ENCODE results near the gene PUS10. TPM values are rescaled to one million over a fixed set of nuclear protein-coding genes. Genes with fewer than 3 reads are reported as not detected.

Gene PUS10
- polyA plus RNA-seq, 2 of the 4 experiments (the other 2 are of a cell fraction) = 3.3 to 9.3 TPM

DNA sequence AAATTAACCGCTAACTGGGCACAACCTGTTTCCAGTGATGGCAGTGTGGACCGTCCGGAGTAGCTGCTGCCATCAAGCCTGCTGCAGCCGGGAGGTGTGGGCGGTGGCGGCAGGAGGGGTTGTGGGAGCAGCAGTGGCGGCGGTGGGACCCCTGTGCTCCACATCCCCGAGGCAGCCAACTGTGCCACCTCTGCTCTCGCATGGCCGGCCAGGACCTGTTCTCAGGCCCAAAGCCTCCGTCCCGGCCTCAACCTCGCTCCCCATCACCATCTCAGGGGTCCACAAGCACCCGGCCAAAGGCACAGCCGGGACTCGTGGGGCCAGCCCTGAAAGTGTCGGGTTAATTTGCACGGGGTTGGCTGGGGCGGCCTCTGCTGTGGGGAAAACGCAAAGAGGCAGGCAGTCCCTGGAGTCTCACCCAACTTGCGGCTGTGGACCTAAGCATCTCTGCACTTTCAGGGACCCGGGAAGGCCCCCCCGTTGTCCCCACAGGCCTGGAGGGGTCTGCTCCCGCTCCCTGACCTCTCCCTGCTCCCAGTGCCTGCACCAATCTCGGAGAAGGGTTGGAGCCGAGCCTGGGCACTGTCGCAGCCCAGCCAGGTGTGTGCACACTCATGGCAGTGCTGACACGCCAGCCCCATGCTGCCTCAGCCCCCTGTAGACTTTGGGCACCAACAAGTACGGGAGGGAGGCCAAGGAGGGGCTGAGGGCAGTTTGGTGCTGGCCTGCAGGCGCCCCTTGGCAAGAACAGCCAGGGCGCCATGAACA, 45.0 kb downstream of the PUS10 start:
- no peak for FAIRE-seq
- no peak overlapping the region for H3K4me3 ChIP-seq
- TF ChIP-seq KDM1A (IDR thresholded peaks at IDR 0.05; ENCODE audit: low read depth) = no peak
- no peak for TF ChIP-seq JUNB (IDR thresholded peaks at IDR 0.05)
- TF ChIP-seq SMC3 (IDR thresholded peaks at IDR 0.05) = no peak
- no peak for TF ChIP-seq TFCP2L1 (CRISPR knock-in tag; IDR thresholded peaks at IDR 0.05)
- no peak for TF ChIP-seq SREBF2 (IDR thresholded peaks at IDR 0.05)
- no peak for TF ChIP-seq HOXB13 (CRISPR knock-in tag; IDR thresholded peaks at IDR 0.05; ENCODE audit: low read depth)
- no peak for TF ChIP-seq HOXA7 (CRISPR knock-in tag; IDR thresholded peaks at IDR 0.05)
- 82% methylated on average over 20 of the region's 32 CpGs for WGBS (ENCODE audit: missing lambda C conversion rate)
- peak in 1 of 2 experiments; percentile 41; a peak in 3 of 6 replicates for ATAC-seq
- no peak for DNase-seq (ENCODE audit: low read depth in 1 of 2, low spot score in 1 of 2)
- ChIA-PET POLR2A (no interaction called here), CTCF (interaction anchor here (0.9 to 1.0 kb wide), 2 partner anchors 11 to 26 kb away, joined by 3 to 4 read pairs; no protein-coding TSS in a partner anchor)
- H3K4me1 ChIP-seq = peaks cover 8% of the 10 kb centered on the region; the same call in 2 of the 3 replicates
- H3K27ac ChIP-seq = no peak overlapping the region
- H3K4me2 ChIP-seq = no peak overlapping the region
- H3K9me3 ChIP-seq = no peaks in the 10 kb centered on the region

DNA sequence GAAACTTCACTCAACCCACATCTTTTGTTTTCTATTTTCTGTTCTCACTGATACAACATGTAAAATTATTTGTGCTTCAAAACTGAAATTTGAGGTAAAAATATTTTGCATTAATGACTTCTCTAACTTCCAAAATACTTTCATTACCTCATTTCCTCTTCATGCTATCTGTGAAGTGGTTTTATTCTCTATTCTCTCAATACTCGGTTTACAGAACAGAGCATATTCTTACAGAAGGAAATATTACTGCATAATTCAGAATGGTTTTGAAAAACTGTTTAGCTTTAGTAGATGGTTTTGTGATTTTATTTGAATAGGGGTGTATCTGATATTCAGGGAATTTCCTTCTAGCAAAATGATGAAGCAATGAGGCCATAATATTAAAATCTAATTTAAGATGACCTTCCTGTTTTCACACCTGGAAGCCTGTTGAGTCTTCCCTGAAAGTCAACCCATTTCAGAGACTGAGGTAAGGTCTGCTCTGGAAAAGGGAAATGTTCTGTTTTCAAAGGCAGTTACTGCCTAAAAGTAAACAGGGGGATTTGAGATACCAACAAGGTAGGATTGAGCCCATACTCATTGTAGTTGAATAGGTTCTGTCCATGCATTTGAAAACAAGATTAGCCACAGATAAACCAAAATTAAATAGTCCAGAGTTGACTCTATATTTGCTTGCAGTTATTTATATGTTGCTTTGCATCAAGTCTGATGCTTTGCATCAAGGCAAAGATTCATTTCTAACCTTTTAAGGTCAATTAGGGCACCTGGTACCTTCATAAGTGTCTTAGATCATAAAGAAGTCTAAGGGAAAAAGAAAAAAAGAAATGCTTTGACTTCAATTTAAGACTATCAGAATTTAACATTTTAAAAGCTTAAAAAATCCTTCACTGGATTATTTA, 51.3 kb downstream of the PUS10 start:
- CTCF ChIA-PET = interaction anchor here (0.6 to 1.2 kb wide), 3 partner anchors 11 to 152 kb away, joined by 3 read pairs; no protein-coding TSS in a partner anchor
- Histone ChIP-seq H3K4me3 (no peak overlapping the region), H3K4me2 (no peak overlapping the region), H3K4me1 (peaks cover 12% of the 10 kb centered on the region), H3K27ac (no peak overlapping the region), H3K9me3 (no peaks in the 10 kb centered on the region)
- 61% methylated on average over 1 of the region's 1 CpG for WGBS (ENCODE audit: missing lambda C conversion rate)
- FAIRE-seq = no peak
- TF ChIP-seq RARB (CRISPR knock-in tag; IDR thresholded peaks at IDR 0.05) = no peak
- no peak for TF ChIP-seq POLR2A (IDR thresholded peaks at IDR 0.05; ENCODE audit: low read length)
- TF ChIP-seq JUNB (IDR thresholded peaks at IDR 0.05) = no peak
- no peak for TF ChIP-seq KDM1A (IDR thresholded peaks at IDR 0.05; ENCODE audit: low read depth)
- TF ChIP-seq SMC3 (IDR thresholded peaks at IDR 0.05) = no peak
- no peak for TF ChIP-seq KDM5A (IDR thresholded peaks at IDR 0.05)
- TF ChIP-seq HOXB5 (CRISPR knock-in tag; IDR thresholded peaks at IDR 0.05) = no peak
- no peak for DNase-seq (ENCODE audit: low read depth in 1 of 2, low spot score in 1 of 2)
- POLR2A ChIA-PET = no interaction called here
- no peak for ATAC-seq

DNA sequence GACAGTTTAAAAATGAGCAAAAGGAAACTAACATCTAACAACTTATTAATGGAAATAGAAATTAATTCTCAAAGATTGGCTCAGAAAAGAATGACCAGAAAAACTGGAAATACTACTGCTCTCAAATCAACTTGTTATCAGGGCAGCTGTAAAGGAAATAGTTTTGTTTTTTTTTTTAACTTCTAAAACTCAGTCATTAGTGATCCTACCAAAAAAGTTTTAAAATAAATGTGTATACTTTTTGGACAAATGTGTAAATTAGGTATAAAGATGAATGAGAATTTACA, 52.6 kb downstream of the PUS10 start:
- no peak overlapping the region for H3K27ac ChIP-seq
- CTCF ChIA-PET = interaction anchor here (1.1 to 1.2 kb wide), 2 partner anchors 9 to 34 kb away, joined by 3 read pairs; no protein-coding TSS in a partner anchor
- TF ChIP-seq ZSCAN20 (CRISPR knock-in tag; IDR thresholded peaks at IDR 0.05) (no peak), GATA3 (IDR thresholded peaks at IDR 0.05; ENCODE audit: borderline replicate concordance) (no peak), RAD21 (conservative IDR thresholded peaks at IDR 0.05 in 1 of 2, IDR thresholded peaks at IDR 0.05 in 1 of 2) (no peak), PHF8 (IDR thresholded peaks at IDR 0.05; ENCODE audit: borderline replicate concordance, low read depth) (no peak), TP53 (CRISPR knock-in tag; IDR thresholded peaks at IDR 0.05) (no peak), RNF2 (IDR thresholded peaks at IDR 0.05; ENCODE audit: borderline replicate concordance, low read depth) (no peak), RCOR1 (IDR thresholded peaks at IDR 0.05; ENCODE audit: low read depth, low read length) (no peak), CHD4 (IDR thresholded peaks at IDR 0.05; ENCODE audit: borderline replicate concordance) (no peak), FOSL2 (IDR thresholded peaks at IDR 0.05) (no peak), FOSL2 (CRISPR knock-in tag; IDR thresholded peaks at IDR 0.05) (no peak)
- TF ChIP-seq, protein P1, sequence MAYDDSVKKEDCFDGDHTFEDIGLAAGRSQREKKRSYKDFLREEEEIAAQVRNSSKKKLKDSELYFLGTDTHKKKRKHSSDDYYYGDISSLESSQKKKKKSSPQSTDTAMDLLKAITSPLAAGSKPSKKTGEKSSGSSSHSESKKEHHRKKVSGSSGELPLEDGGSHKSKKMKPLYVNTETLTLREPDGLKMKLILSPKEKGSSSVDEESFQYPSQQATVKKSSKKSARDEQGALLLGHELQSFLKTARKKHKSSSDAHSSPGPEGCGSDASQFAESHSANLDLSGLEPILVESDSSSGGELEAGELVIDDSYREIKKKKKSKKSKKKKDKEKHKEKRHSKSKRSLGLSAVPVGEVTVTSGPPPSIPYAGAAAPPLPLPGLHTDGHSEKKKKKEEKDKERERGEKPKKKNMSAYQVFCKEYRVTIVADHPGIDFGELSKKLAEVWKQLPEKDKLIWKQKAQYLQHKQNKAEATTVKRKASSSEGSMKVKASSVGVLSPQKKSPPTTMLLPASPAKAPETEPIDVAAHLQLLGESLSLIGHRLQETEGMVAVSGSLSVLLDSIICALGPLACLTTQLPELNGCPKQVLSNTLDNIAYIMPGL (CRISPR knock-in tag; IDR thresholded peaks at IDR 0.05; ENCODE audit: borderline replicate concordance) = no peak
- TF ChIP-seq, protein P2, sequence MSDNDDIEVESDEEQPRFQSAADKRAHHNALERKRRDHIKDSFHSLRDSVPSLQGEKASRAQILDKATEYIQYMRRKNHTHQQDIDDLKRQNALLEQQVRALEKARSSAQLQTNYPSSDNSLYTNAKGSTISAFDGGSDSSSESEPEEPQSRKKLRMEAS (IDR thresholded peaks at IDR 0.05) = no peak
- TF ChIP-seq, protein P3, sequence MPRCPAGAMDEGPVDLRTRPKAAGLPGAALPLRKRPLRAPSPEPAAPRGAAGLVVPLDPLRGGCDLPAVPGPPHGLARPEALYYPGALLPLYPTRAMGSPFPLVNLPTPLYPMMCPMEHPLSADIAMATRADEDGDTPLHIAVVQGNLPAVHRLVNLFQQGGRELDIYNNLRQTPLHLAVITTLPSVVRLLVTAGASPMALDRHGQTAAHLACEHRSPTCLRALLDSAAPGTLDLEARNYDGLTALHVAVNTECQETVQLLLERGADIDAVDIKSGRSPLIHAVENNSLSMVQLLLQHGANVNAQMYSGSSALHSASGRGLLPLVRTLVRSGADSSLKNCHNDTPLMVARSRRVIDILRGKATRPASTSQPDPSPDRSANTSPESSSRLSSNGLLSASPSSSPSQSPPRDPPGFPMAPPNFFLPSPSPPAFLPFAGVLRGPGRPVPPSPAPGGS (IDR thresholded peaks at IDR 0.05) = no peak
- TF ChIP-seq, protein P4, sequence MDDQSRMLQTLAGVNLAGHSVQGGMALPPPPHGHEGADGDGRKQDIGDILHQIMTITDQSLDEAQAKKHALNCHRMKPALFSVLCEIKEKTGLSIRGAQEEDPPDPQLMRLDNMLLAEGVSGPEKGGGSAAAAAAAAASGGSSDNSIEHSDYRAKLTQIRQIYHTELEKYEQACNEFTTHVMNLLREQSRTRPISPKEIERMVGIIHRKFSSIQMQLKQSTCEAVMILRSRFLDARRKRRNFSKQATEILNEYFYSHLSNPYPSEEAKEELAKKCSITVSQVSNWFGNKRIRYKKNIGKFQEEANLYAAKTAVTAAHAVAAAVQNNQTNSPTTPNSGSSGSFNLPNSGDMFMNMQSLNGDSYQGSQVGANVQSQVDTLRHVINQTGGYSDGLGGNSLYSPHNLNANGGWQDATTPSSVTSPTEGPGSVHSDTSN (IDR thresholded peaks at IDR 0.05) = no peak
- TF ChIP-seq, protein P5, sequence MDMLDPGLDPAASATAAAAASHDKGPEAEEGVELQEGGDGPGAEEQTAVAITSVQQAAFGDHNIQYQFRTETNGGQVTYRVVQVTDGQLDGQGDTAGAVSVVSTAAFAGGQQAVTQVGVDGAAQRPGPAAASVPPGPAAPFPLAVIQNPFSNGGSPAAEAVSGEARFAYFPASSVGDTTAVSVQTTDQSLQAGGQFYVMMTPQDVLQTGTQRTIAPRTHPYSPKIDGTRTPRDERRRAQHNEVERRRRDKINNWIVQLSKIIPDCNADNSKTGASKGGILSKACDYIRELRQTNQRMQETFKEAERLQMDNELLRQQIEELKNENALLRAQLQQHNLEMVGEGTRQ (IDR thresholded peaks at IDR 0.05) = no peak

More for the DNA sequence above, 52.6 kb downstream of the PUS10 start:
- POLR2A ChIA-PET = interaction anchor here (0.7 kb wide), 1 partner anchor 20 kb away, joined by 3 read pairs; no protein-coding TSS in a partner anchor
- no peak for DNase-seq (ENCODE audit: low read depth in 1 of 2, low spot score in 1 of 2)
- no peaks in the 10 kb centered on the region for H3K9me3 ChIP-seq
- no peak for ATAC-seq
- peaks cover 25% of the 10 kb centered on the region for H3K4me1 ChIP-seq
- no peak overlapping the region for H3K4me3 ChIP-seq
- FAIRE-seq = no peak
- no peak overlapping the region for H3K4me2 ChIP-seq

Data from A549 (cell line).